HG02970 (cell line): ENCODE data around the gene ZNF180.
"Not testable (repeated sequence)": the region's sequence is repeated elsewhere in the genome, so short reads cannot be mapped to it uniquely, and the experiment has no call there.

Experiments
- ATAC-seq: cut with Tn5 transposase; IDR thresholded peaks from one replicate; pipeline ENCODE4 v1.9.1; 2021; ENCODE audit warnings: mild to moderate bottlenecking, moderate library complexity, moderate number of reproducible peaks; ENCODE audit not compliant: unreplicated experiment, low FRiP score

ZNF180 gene

DNA sequence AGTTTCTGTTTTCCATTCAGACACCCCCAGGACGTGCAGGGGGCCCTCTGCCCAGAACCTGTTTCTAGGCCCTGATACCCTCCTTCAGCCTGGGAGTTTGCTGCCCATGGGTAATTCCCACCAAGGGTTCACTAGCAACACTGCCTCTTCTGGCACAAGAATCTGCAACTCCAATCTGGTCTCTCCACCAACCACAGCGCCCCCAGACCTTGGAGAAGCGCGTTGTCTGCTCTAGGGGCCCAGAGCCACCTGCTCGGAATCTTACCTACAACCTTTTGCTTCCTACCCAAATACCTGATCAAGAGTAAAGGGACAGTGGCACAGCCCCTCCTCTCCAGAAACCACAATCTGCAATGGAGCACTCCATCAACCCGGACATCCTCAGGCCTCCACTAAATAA is 763 bp downstream of the ZNF180 start:
- ATAC-seq: no peak

DNA sequence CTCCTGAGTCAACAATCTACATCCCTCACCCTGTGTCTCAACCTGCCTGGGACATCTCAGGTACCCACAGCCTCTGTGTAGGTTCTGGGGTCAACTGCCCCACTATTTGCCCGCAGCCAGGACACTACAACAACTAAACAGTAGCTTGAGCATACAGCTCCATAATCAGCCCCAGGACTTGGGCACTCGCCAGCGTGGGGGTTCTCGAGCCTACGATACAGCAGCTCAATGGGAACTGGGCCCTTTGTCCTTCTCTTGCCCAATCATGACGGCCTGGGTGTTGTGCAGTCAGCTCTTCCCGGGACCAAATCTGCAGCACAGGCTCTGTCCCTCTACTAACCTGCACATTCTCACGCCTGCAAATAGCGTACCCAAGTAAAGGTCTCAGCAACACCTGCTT is 1.3 kb downstream of the ZNF180 start:
- no peak for ATAC-seq

- no peak for ATAC-seq
Observed at GRCh38 chr19:44496711-44497110, 3.6 kb downstream of the ZNF180 start.

DNA sequence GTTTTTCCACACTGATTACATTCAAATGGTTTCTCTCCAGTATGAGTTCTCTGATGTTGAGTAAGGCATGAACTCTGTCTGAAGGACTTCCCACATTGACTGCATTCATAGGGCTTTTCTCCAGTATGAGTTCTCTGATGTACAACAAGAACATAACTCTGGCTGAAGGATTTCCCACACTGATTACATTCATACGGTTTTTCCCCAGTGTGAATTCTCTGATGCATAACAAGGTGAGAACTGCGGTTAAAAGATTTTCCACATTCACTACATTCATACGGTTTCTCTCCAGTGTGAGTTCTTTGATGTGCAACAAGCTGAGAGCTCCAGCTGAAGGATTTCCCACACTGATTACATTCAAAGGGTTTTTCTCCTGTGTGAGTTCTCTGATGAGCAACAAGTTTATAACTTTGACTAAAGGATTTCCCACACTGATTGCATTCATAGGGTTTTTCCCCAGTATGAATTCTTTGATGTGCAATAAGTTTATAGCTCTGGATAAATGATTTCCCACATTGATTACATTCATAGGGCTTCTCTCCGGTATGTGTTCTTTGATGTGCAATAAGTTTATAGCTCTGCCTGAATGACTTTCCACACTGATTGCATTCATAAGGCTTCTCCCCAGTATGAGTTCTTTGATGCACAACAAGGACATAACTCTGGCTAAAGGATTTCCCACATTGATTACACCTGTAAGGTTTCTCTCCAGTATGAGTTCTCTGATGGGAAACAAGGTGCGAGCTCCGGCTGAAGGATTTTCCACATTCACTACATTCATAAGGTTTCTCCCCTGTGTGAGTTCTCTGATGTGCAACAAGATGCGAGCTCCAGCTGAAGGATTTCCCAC is 23.5 kb downstream of the ZNF180 start:
- ATAC-seq: no peak

DNA sequence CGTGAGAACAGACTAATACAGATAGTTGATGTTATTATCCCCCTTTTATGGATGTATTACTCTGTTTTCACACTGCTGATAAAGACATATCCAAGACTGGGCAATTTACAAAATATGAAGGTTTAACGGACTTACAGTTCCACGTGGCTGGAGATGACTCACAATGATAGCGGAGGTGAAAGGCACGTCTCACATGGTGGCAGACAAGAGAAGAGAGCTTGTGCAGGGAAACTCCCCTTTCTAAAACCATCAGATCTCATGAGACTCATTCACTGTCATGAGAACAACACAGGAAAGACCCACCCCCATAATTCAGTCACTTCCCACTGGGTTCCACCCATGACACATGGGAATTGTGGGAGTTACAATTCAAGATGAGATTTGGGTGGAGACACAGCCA is 31.6 kb downstream of the ZNF180 start:
- not testable (repeated sequence) for ATAC-seq

GRCh38 chr19:44462600-44463286 is 37.6 kb downstream of the ZNF180 start:
- not testable (repeated sequence) for ATAC-seq

DNA sequence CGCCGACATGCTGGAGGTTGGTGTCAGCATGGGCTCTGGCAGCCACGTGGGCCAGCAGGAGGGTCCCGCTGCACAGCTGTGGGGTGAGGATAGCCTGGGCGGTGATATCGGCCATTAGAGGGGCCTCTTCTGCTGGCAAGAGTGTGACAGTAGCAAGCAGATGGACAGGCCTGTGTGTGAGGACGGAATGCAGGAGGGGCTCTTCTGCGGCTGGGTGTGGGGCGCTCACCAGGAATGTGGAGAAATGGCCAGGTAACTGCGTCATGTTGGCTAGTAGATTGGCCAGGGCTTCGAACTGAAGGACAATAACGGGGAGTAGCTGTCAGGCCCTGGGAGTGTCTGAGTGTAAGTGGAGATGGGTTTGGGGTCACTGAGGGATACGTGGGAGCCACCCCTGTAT is 44.3 kb downstream of the ZNF180 start:
- ATAC-seq: not testable (repeated sequence)

GRCh38 chr19:44455100-44455499 is 45.2 kb downstream of the ZNF180 start:
- no peak for ATAC-seq

- no peak for ATAC-seq
Observed at GRCh38 chr19:44452367-44452766, 48.0 kb downstream of the ZNF180 start.

- ATAC-seq: no peak
Observed at GRCh38 chr19:44451687-44452086, 48.6 kb downstream of the ZNF180 start.

GRCh38 chr19:44447916-44448674 is 52.2 kb downstream of the ZNF180 start, which contains the start of gene ZNF229:
Gene ZNF229 (minus strand): TSS chr19:44448472. CDS start chr19:44442847, 5,625 bp downstream.
- ATAC-seq: no peak

DNA sequence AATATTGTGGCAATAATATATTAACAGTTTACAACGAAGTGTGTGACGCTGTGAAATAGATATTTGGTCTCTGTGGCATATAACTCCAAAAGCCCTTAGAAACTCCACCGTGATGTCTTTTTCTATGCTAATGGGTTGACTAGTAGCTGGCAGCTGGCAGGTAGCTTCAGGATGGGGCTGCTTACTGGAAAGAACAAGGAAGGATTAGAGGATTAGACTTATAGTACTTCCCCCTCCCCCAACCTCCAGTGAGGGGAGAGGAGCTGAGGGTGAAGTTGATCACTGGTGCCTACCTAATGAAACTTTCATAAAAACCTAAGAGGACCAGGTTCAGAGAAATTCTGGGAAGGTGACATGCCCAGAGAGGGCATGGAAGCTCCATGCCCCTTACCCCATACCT is 61.9 kb downstream of the ZNF180 start:
- ATAC-seq: no peak

GRCh38 chr19:44435441-44435840 is 64.9 kb downstream of the ZNF180 start:
- no peak for ATAC-seq

- ATAC-seq: no peak
Observed at GRCh38 chr19:44430956-44431355, 69.4 kb downstream of the ZNF180 start.
